Body of pancreas (tissue), 4 donors: Measurements from ENCODE around the gene ADCY5. TPM values are rescaled to one million over a fixed set of nuclear protein-coding genes. Genes with fewer than 3 reads are reported as not detected.

Experiments
- ATAC-seq: fragments of 150-250 bp; one replicate; pipeline ENCODE4 v1.9.1; 2016
- DNase-seq, 4 donors: peaks; one replicate each; pipeline ENCODE4 v3.0.0-alpha.2; 2019
- H3K27ac ChIP-seq, 4 donors: fragments of 200-600 bp; sonication (generic); 1 replicate in 3 of 4; 2 replicates in 1 of 4; pipeline versions ENCODE4 v1.5.1 to v1.6.1; 2016 to 2019; ENCODE audit warnings: mild to moderate bottlenecking in 1 of 4, mixed read lengths in 1 of 4, moderate library complexity in 1 of 4
- H3K27me3 ChIP-seq, 2 donors: fragments of 200-600 bp; sonication (generic); one replicate each; pipeline ENCODE4 v1.6.0; 2016; ENCODE audit warnings: mild to moderate bottlenecking in 1 of 2
- H3K36me3 ChIP-seq, 2 donors: fragments of 200-600 bp; sonication (generic); replicated peaks in 1 of 2; 2 replicates each; pipeline ENCODE4 v1.5.1; 2016; ENCODE audit warnings: low read depth in 2 of 2; ENCODE audit not compliant: insufficient read depth in 1 of 2
- H3K4me1 ChIP-seq: fragments of 200-600 bp; sonication (generic); one replicate; pipeline ENCODE4 v1.6.0; 2016
- H3K4me3 ChIP-seq, 2 donors: fragments of 200-600 bp; sonication (generic); 1 replicate in 1 of 2; 2 replicates in 1 of 2; pipeline ENCODE4 v1.5.1; 2016 to 2019
- H3K9me3 ChIP-seq, 3 donors: fragments of 200-600 bp; sonication (generic); 1 replicate in 2 of 3; 2 replicates in 1 of 3; pipeline ENCODE4 v1.5.1; 2016
- POLR2A ChIP-seq, 3 donors: fragments of 450-650 bp; IDR thresholded peaks; one replicate each; pipeline ENCODE4 v1.6.1; 2016; ENCODE audit warnings: antibody characterized with exemption in 3 of 3, mild to moderate bottlenecking in 2 of 3
- WGBS, 2 donors: methylation state at CpG; one replicate each; pipeline ENCODE4 v1.1.5; 2017; 5-methylcytosine and 5-hydroxymethylcytosine counted together
- intact Hi-C: fragments of 100-400 bp; cut with DNase I; formaldehyde crosslinking; loops from one replicate; pipeline ENCODE4 v1.15.1; 2023
- total RNA-seq, 2 donors: library from RNA; depleted of rRNA; stranded (reverse); fragments of >200 nt; gene quantifications; one replicate each; pipeline ENCODE4 v1.1.0, GENCODE V29; 2016
- TF ChIP-seq, protein P1 (sequence below), 7 experiments: fragments of 450-650 bp in 4 of 7; fragments of 200-600 bp in 3 of 7; sonication (generic) in 3 of 7; IDR thresholded peaks; one replicate each; pipeline ENCODE4 v1.5.1; 2016 to 2019; ENCODE audit warnings: antibody characterized with exemption in 7 of 7

Gene ADCY5
- total RNA-seq, 2 donors from 2014 or later: 10.6 to 18.8 TPM

DNA sequence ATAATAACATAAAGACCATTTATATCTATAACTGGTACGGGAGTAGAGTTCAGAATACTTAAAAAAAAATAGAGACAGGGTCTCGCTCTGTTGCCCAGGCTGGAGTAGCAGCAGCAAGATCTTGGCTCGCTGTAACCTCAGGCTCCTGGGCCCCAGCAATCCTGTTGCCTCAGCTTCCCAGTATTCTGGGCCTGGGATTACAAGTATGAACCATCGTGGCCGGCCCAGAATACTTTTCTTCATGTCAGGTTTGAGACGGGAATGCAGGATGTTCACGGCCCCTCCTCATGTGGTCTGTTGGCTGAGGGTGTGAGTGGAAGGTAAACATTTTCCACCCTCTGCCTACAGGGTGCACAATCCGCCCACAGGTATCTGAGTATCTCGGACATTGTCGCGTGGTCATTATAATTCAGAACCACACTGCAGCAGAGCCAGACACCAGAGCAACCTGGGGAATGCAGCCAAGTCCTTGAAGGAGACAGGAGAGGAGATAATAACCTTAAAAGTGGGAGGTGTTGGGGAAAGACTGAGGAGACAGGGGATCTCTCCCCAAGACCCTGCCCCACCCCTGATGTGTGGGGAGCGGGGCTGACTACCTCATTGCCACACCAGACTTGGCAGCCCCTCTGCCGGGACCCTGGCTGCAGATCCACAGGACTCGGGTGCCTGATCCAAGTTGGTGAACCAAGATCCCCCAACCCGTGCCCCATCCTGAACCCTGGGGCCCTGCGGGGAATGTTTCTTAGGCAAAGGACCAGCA lies 106.8 kb downstream of the ADCY5 start:
- Histone ChIP-seq H3K9me3 (no peaks in the 10 kb centered on the region), H3K27ac (no peak overlapping the region), H3K36me3 (no peaks in the 10 kb centered on the region), H3K4me3 (no peak overlapping the region), H3K4me1 (peaks cover 15% of the 10 kb centered on the region), H3K27me3 (no peaks in the 10 kb centered on the region)
- DNase-seq: no peak
- no peak for ATAC-seq
- TF ChIP-seq, protein P1, sequence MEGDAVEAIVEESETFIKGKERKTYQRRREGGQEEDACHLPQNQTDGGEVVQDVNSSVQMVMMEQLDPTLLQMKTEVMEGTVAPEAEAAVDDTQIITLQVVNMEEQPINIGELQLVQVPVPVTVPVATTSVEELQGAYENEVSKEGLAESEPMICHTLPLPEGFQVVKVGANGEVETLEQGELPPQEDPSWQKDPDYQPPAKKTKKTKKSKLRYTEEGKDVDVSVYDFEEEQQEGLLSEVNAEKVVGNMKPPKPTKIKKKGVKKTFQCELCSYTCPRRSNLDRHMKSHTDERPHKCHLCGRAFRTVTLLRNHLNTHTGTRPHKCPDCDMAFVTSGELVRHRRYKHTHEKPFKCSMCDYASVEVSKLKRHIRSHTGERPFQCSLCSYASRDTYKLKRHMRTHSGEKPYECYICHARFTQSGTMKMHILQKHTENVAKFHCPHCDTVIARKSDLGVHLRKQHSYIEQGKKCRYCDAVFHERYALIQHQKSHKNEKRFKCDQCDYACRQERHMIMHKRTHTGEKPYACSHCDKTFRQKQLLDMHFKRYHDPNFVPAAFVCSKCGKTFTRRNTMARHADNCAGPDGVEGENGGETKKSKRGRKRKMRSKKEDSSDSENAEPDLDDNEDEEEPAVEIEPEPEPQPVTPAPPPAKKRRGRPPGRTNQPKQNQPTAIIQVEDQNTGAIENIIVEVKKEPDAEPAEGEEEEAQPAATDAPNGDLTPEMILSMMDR (IDR thresholded peaks at IDR 0.05): no peak
- TF ChIP-seq POLR2A (IDR thresholded peaks at IDR 0.05): no peak
- WGBS, 2 donors: 76 to 83% methylated on average over 16 of the region's 16 CpGs
- intact Hi-C loops: no loop called here

DNA sequence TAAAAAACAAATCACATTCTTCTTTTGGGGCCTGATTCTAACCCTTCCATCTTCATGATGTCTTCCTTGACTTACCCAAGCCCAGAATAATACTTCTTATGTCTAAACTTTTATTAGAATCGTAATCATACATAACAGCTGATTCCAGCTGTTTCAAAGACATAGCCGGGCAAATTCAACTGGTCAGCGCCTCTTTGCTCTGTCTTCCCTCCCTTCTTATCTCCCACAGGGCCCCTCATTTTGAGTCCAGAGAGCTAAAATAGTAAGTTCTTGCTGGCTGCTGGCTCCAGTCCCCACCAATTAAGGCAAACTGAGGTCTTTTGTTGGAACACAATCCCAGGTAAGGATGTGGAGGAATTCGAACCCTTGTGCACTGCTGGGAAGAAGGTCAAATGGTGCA lies 108.6 kb downstream of the ADCY5 start:
- Histone ChIP-seq H3K9me3 (no peaks in the 10 kb centered on the region), H3K36me3 (no peaks in the 10 kb centered on the region), H3K4me3 (no peak overlapping the region), H3K27ac (no peak overlapping the region), H3K4me1 (peaks cover 10% of the 10 kb centered on the region), H3K27me3 (no peaks in the 10 kb centered on the region)
- 83 to 90% methylated on average over 4 of the region's 4 CpGs for WGBS, 2 donors
- DNase-seq (no peak), ATAC-seq (no peak)
- no peak for TF ChIP-seq POLR2A (IDR thresholded peaks at IDR 0.05)
- TF ChIP-seq, protein P1 (IDR thresholded peaks at IDR 0.05): no peak
- intact Hi-C loops: no loop called here

DNA sequence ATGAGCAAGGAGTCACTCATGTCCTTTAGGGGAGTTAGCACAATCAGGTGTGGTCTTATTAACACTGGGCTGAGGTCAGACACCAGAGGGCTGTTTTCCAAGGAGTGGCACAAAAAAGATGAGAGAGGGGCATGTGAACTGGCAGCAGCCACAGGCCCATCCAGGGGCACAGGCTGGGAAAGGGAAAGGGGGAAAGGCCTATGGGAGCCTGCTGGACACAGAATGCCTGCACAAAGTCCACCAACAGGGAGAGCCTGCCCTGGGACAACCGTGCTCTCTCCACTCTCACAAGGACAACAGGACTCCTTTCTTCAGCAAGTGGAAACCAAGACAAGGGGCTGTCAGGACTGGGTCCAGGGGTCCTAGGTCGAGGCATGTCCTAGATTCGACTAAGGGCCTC lies 109.6 kb downstream of the ADCY5 start:
- intact Hi-C loops: no loop called here
- Histone ChIP-seq H3K27me3 (no peaks in the 10 kb centered on the region), H3K4me3 (no peak overlapping the region), H3K27ac (no peak overlapping the region), H3K9me3 (no peaks in the 10 kb centered on the region), H3K36me3 (no peaks in the 10 kb centered on the region), H3K4me1 (peaks cover 10% of the 10 kb centered on the region)
- ATAC-seq (no peak), DNase-seq (no peak)
- TF ChIP-seq, protein P1 (IDR thresholded peaks at IDR 0.05): no peak
- TF ChIP-seq POLR2A (IDR thresholded peaks at IDR 0.05): no peak
- 80 to 97% methylated on average over 3 of the region's 3 CpGs for WGBS, 2 donors

DNA sequence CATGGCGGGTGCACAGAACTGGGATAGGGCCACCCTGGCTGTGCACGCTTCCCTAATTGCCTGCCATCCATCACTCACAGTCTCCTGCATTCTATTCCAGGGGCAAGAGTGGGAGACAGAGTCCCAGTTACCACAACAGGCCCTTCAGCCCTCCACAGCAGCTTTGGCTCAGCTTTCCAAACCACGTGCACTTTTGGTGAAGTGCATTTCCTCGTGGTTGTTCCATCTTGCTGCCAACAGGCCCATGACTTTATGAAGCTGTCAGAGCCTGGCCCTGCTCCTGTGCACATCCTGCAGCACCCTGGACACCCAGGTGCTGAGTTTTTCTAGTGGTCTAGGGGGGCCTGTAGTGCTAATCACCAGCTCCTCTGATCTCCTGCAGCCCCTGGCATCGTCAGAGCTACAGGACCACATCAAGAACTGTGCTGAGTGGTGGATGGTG lies 110.2 kb downstream of the ADCY5 start:
- Histone ChIP-seq H3K36me3 (no peaks in the 10 kb centered on the region), H3K9me3 (no peaks in the 10 kb centered on the region), H3K27me3 (no peaks in the 10 kb centered on the region), H3K4me3 (no peak overlapping the region), H3K4me1 (peaks cover 10% of the 10 kb centered on the region), H3K27ac (peak overlapping the region in 2 of 4 donors; percentile 6 to 20)
- ATAC-seq: no peak
- intact Hi-C loops: no loop called here
- WGBS, 2 donors: 68 to 79% methylated on average over 4 to 5 of the region's 5 CpGs
- TF ChIP-seq, protein P1 (IDR thresholded peaks at IDR 0.05): no peak
- no peak for TF ChIP-seq POLR2A (IDR thresholded peaks at IDR 0.05)
- DNase-seq: no peak
